ENCODE measurements around the gene GPC1.

The GPC1 gene

DNA sequence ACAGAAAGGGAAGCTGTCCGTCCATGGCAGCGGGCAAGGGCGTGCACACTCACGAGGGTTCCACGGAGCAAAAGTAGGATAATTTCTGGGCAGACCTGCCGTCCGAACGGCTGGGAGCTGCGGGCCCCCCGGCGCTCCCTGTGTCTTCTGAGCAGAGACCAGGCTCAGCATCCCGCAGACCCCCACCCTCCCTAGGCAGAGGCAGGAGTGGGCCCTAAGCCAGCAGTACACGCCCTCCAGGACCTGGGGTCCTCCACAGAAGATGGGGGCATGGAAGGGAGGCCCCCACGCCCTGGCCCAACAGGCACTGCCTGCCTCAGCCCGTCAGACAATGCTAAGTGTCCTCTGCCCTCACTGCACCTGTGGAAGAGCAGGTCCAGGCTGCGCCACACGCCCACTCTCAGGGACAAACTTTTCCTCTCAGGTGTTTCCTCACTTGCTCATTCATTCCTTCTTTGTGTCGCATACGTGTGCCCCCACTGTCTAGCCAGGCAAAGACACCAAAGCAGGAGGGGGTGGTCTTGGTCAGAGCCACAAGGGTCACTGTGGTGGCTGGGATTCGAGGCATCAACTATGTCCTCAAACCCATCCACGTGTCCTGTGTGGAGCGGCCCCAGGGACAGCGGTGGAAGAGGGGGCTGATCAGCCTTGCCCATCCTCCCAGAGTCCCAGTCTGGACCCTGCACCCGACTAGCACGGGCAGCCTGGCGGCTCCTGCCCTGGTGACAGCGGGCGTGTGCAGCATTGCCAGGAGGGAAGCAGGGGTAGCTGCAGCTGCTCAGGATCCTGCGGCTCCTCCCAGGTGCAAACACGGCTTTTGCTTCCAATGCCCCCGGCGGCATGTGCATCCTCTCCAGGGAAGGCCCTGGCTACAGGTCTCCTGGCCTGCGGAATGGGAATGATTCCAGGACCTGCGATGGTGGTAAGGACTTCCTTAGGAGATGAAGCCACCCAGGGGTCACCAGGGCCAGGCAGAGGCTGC, 2.4 kb upstream of the GPC1 start:
- DNase-seq: no peak

DNA sequence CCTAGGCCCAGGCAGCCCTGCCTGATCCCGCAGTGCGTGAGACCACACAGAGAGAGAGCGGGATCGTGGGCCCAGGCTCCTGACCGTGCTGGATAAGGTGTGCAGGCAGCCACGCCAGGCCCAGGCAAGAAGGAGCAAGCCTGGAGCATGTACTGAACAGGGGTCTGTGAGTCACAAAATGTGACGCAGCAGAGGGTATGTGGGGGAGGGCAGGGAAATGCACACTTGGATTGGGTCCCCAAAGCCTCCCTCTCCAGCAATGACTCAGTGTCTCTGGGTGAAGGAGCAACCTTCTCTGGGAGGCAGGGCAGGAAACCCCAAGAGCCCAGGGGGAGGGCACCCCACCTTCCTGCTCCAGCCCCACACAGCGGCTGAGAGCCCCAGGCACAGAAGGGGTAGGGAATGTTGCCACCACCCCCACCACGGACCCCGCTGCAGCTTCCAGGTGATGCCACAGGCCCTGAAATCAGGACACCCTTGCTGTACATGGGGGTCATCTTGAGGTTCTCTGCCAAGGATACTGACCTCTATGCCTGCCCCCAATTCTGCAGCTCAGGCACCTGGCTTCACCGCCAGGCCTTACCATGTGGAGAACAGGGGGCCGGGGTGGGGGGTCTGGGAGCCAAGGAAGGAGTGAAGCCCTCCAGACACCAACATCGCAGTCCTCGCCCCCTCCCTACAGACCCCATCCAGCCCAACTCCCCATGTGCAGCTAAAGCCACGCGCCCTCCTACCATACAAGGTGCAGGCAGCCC, 1.3 kb upstream of the GPC1 start:
- DNase-seq: peak; percentile 74

DNA sequence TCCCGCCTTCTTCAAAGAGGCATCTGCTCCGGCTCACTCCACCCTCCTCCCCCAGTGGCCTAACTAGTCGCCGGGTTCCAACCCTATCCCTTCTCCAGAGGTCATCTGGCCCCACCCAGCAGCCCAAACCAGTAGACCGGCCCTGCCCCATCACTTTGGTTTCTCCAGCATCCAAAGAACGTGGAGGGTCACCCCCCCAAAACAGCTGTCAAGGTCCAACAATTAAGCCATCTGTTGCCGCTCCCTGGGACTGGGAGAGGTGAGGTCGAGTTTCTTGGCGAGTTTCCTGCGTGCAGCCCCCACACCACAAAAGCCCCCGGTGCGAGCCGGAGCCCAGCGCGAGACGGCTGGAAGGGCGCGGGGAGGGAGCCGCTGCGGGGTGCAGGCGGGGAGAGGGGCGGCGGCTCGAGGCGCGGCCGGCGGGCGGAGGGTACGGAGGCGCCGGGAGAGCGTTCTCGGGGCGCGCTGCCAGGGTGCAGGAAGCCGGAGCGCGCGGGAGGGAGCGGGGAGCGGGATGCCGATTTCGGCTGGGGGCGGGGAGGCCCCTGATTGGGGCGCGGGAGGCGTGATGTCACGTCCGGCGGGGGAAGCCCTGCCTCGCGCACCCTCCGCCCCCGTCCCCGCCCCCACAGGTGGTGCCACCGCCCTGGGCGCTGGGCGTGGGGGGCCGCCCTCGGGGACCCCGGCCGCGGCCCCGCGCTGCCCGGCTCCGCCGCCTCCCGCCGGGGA, 571 bp upstream of the GPC1 start:
- DNase-seq: peak; percentile 78

DNA sequence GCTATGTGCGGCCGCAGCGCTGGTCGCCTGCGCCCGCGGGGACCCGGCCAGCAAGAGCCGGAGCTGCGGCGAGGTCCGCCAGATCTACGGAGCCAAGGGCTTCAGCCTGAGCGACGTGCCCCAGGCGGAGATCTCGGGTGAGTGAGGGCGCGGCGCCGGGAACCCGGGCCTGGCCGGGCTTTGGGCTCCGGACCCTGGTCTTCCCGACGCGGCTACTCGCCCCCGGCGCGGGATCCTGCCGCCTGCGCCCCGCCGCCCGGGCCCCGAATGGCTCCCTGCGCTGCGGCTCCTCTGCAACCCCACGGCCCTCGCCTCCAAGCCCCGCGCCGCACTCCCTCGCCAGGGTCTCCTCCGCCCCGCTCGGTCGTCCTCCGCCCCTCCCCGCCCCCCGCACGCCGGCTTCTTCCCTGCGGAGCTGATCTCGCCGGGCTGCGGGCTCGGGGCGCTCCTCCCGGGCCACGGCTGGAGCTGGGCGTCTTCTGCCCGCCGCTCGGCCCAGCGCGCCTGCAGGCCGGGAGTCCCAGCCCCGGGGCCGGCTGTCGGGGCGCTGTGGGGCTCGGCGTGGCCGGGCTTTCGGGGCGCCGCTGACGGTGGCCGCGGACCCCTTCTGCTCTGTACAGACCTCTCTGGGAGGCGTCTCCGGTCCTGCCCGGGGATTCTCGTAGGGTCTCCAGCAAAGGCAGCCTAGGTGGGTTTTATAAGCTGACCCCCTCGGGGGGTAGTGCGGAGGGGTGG, 652 bp downstream of the GPC1 start:
- DNase-seq: no peak

DNA sequence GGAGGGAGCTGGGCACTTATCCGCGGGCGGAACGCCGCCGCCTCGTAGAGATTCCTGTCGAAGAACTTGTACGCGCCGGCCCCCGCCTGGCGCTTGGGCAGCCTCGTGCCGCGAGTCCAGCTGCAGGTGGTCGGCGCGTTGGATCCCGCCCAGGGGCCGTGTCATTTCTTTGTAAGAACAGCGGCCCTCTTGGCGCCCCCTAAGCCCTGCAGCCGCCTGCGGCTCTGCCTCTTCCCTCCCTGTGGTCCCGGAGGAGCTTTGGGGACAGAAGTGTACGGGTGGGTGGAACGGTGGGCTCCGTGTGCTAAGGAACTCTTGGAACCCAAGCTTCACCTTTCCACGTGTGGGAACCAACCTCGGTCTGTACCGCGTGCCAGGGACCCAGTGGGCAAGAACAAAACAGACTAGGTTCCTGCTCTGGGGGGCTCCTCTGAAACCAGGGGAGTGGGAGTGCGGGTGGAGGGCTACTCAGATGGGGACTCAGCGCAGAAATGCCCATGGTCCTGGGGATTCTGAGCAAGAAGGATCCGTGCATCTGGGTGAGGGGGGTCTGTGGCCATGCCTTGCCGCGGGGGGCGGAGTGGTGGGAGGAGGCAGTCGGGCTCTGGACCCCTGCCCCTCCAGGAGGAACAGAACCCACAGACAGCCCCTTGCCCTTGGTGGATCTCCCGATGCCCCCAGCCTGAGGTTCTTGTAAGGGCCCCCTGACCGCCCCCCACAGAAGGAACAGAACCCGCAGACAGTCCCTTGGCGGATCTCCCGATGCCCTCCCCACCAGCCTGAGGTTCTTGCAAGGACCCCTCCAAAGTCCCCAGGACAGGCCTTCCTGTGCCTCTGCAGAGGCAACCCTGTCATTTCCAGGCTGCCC, 1.5 kb downstream of the GPC1 start:
- no peak for DNase-seq

DNA sequence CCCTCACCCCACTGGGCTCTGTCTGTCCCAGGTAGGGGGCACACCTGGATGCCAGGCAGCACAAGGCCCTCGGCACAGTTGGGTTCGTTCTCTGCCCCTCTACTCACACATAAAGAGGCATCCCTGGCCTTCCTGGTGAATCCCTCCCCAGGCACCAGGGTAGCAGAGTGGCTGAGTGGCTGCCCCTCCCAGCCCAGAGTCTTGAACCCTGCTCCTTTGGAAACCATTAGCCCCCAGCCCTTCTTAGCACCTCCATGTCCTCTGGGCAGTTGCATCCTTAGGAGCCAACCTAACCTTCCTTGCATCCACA, 2.0 kb downstream of the GPC1 start:
- DNase-seq: no peak

DNA sequence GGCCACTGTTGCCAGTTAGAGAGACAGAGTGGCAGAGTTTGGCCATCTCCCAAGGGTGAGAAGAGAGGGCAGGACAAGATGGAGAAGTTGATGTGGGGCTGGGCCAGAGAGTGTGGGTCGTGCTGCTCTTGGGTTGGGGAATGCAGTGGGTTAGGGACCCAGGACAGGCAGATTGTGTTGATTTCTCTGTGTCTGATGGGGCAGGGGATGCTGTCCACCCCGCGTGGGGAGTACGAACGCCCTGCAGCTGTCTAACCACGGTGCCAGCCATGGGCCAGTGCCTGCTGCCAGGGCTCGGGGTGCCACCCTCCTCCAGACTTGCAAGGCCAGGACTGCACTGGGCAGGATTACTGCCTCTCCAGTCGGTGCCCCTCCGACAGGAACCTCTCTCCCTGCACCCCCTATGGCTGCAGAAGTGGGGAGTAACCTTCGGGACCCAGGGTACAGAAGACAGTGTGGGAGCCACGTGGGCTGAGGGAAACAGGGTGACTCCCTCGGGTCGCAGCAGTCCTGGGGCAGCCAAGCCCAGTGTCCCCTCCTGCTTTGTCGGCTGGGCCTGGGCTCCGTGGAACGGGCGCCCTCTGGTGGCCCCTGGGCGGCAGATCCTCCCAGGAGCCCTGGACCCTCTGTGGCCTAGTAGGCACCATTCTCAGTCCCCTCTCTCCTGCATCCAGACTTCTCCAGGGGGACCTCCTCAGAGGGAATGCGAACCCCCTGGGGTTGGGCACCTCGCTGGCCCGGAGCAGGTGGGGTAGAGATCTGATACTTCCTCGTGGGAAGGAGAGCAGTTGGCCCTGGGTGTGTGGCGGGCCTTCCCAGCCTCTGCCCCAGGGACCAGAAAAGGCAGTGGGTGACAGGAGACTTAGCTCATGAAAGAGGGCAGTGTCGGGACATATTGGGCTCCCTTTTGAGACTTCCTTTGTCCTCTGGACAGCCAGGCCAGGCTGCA, 2.7 kb downstream of the GPC1 start:
- DNase-seq: peak; percentile 42

DNA sequence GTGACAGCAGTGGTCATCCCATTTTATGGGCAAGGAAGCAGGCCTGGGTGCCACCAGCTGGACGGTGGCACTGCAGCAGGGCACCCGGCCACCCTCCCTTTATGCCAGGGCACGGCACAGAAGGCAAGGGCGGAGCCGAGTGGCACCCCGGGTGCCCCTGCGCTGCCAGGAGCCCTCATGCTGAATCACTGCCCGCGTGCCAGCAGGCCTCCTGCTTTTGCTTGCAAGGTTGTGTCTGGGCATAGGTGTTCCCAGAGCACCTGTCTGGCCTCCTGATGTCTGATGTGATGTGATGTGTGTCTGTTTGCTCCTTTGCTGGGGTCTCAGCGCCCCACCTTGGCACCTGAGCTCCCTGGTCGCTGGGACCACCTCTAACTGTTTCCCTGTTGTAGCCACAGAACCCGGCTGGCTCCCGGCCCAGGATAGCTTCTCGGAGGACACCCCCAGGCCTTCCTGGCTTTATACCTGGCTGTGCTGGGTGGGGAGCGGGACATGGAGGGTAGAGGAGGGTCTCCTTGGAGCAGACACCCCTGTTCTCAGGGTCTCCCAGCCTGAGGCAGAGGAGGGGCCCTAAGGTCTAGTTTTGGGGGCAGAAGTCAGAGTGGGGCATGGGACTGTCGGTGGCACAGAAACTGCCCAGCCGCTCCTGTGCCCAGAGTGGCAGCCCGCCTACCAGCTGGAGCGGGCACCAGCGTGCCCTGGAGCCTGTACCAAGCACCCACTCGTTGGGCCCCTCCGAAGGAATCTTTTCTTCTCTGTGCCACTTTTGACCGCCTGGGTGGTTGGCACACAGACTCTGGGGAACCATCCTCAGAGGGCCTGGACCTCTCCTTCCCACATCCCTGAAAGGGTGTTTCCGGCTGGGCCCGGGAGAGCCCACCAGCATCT, 3.6 kb downstream of the GPC1 start:
- no peak for DNase-seq

DNA sequence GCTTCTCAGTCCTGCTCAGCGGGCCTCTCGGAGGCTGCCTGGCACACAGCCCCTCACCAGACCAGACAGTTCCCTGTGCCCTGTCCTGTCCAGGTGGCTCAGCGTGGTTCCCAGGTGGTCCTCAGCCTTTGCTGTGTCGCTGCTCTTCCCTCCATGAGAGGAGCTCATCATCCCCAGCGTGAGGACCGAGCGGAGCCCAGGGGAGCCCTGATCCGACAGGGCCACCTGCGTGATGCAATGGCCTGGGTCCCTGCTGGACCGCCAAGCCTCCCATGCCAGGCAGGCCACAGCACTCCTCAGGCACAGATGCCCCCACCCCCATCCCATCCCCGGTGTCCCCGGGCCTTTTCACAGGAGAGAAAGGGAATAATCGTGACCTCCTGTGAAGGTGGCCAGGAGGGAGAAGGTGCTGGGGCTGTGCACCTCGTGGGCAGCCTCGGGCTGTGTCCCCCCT, 4.3 kb downstream of the GPC1 start:
- no peak for DNase-seq

DNA sequence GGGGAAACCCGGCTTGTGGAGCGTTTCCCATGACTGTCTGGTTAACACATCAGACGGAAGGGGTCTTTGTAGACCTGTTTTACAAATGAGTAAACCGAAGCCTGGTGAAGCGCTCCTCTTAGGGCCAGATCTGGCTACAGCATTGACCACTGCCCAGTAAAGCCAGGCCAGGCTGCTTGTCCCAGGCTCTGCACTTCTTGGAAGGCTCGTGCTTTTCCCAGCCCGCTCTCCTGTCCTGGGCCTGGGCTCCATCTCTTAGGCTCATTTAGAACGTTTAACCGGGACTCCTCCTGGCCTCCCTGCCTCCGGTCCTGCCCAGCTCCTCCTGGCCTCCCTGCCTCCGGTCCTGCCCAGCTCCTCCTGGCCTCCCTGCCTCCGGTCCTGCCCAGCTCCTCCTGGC, 4.8 kb downstream of the GPC1 start:
- DNase-seq: no peak

DNA sequence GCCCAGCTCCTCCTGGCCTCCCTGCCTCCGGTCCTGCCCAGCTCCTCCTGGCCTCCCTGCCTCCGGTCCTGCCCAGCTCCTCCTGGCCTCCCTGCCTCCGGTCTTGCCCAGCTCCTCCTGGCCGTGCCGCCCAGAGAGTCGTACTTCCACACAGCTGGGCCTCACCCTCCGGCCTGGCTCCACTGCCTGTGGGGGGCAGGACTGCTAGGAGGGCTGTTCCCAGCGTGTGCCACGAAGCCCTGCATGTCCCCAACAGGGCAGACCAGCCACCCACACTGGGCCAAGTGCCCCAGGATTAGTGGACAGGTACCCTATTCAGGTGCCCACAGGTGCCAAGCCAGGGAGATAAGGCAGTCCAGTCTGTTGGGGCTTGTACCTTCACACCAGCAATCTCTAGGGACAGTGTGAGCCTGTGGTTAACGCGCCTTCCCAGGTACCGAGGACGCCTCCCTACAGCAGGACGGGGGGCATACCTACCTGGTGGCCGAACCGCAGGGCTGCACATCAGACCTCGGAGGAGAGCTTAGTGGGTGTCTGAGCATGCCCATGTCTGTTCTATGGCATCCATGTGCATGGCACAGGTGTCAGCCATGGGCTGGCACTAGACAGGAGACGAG, 5.3 kb downstream of the GPC1 start:
- DNase-seq: no peak

DNA sequence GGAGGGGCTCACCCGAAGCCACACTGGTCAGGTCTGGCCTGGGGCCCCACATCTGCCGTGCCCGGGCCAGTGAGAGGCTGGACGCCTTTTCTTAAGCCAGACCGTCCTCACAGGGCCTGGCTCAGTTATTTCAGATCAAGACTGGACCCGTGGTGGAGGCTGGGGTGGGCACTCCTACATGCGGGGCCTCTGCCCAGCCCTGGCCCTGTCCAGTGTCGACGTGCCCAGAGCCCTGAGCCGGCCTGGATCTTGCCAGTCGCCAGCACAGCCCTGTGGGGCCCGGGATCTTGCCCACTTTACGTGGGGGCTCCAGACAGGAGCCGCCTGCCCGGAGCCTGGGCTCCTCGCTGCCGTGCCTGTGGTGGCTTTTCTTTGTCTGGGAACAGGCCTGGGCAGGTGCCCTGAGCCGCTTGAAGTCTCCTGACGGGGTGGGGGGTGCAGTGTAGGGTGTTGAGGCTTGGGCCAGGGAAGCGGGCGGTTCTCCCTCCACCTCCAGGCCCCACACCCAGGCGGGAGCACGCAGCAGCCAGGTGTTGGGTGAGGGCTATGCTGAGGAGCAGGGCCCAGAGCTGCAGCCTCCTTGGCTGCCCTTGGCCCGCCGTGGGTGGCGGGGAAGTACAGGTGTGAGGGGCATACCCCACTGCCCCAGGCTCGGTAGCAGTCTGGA, 6.0 kb downstream of the GPC1 start:
- DNase-seq: no peak

DNA sequence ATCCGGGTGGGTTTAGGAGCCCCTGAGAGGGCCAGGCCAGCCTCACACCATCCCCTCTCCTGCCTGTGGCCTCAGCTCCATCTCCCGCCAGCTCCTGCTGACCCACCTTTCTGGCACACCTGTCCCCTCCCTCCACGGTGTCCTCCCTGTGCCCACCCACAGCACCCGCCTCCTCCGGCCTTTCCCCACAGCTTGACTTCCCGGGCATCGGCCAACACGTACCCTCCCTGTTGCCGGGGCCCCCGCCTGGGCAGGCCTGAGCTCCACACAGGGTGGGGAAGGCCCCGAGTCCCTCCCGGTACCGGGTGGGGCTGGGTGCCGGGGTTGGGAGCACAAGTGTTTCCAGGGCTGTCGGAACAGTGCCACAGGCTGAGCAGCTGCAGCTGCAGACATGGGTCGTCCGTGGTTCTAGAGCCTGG, 6.5 kb downstream of the GPC1 start:
- DNase-seq: no peak

DNA sequence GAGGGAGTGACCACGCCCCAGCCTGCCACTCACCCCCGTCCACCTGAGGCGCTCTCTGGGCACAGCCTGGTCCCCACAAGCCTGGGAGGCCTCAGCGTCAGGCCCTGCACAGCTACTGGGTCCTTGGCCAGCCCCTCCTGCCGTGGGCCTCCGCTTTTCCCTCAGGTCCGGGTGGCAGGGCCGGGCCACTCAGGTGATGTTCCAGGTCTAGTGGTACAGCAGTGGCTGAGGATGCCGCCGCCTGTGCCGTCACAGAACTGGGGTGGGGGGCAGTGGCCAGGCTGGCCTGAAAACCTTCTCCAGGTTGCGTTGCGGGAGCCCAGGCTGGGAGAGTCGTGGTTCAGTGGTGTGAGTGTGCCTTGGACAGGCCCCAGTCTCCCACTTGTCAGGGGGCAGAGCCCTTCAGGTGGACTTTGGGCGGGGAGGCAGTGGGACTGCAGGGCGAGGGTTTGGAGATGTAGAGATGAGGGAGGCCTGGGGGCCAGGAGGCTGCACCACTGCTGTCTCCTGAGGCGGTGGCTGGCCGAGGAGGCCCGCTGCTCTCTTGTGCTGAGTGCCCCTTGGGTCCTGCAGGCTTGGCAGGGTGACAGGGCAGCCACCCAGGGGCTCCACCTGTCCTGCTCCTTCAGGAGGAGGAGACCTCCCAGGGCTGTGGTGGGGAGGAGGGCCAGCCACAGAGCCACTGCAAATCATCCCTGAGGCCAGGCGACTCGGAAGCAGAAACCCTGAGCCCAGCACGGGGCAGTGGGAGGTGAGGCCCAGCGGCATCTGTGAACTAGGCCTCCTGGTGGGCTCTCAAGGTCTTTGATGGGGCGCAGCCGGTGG, 7.6 kb downstream of the GPC1 start:
- DNase-seq: no peak

DNA sequence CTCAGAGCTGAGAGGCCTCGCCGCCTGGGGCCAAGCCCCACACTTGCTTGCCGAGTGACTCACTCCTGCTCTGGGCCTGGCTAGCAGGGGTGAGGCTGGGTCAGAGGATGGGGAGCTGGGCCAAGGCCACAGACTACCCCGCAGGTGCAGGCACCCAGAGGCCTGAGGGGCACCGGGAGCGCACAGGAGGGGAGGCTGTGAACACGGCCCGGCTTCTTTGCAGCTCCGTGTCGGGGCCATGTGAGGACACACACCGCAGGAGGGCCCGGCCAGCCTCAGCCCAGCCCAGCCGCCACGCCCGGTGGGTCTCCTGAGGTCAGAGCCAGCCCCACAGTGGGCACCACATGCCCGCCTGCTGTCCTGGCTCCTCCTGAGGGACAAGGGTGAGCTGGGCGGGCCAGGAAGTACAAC, 8.4 kb downstream of the GPC1 start:
- DNase-seq: no peak

DNA sequence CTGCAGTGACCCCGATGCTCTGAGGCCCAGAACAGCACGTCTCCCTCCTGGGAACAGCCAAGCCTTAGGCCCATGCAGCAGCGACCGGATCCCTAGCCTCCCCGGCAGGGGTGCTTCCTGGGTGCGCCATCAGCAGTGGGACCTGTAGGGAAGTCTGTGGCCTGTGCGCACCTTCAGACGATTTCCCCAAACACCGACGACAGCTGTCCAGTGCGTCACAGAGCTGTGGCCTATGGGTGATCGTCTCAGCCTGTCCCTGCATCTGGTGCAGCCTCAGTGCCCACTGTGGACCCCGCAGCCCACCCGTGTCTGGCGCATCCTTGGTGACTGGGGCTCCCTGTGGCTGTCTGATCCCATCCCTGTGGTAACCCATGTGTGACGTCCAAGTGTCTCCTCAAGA, 9.0 kb downstream of the GPC1 start:
- DNase-seq: no peak

DNA sequence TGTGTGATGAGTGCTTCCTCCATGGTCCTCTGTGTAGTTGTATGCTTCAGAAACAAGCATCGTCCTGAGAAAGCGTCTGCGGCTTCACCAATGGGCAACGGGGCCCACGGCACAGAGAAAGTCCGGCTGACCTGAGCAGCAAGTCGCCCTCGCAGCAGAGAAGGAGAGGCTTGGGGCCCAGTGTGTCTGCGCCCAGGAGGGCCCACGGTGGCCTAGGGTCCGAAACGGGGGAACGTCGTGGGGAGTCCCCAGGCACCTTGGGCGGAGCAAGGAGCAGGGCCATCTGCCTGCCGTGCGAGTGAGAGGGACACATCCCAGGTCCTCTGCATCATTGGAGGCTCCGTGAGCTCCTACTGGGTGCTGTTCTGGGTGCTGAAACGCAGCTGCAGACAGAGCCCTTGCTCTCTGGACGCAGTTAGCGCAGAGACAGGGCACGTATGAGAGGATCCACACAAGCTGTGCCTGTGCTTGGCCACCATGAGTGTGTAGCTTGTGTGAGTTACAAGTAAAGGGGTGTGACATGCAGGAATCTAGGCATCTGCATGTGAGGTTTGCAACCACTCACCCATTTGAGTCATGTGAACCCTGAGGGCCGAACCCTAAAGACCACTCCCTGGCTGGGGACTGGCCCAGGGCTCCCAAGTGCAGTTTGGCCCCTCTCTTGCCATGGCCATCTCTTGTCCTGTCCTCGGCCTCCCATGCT, 10.6 kb downstream of the GPC1 start:
- no peak for DNase-seq

All from amniotic stem cell (primary cell).